Heart left ventricle (tissue), 16 donors: ENCODE data around the gene FUZ. TPM values are rescaled to one million over a fixed set of nuclear protein-coding genes. Genes with fewer than 3 reads are reported as not detected.

ENCODE experiments used
- ATAC-seq, 4 donors: fragments of 200-7000 bp; cut with Tn5 transposase; one replicate each; pipeline ENCODE4 v1.9.1; 2020 to 2022; ENCODE audit warnings: moderate library complexity in 4 of 4, mild to moderate bottlenecking in 3 of 4, moderate number of reproducible peaks in 1 of 4
- DNase-seq, 5 donors: peaks; one replicate each; pipeline ENCODE4 v3.0.0-alpha.2; 2020
- H3K27ac ChIP-seq, 12 donors: fragments of 200-600 bp; sonication (generic) in 4 of 12; one replicate each; pipeline versions ENCODE4 v1.5.0 to v1.8.0; 2016 to 2022; ENCODE audit warnings: mild to moderate bottlenecking in 2 of 12
- H3K27me3 ChIP-seq, 9 donors: fragments of 200-600 bp; sonication (generic) in 2 of 9; one replicate each; pipeline versions ENCODE4 v1.5.1 to v1.8.0; 2016 to 2022; ENCODE audit warnings: mild to moderate bottlenecking in 3 of 9
- H3K36me3 ChIP-seq, 9 donors: fragments of 200-600 bp; sonication (generic) in 2 of 9; one replicate each; pipeline versions ENCODE4 v1.5.0 to v1.8.0; 2018 to 2022; ENCODE audit warnings: mild to moderate bottlenecking in 2 of 9
- H3K4me1 ChIP-seq, 12 donors: fragments of 200-600 bp; sonication (generic) in 4 of 12; one replicate each; pipeline versions ENCODE4 v1.5.0 to v1.8.0; 2016 to 2022; ENCODE audit warnings: mild to moderate bottlenecking in 3 of 12
- H3K4me3 ChIP-seq, 12 donors: fragments of 200-600 bp; sonication (generic) in 4 of 12; one replicate each; pipeline versions ENCODE4 v1.5.0 to v1.8.0; 2017 to 2022; ENCODE audit warnings: mild to moderate bottlenecking in 9 of 12, moderate library complexity in 4 of 12
- H3K9me3 ChIP-seq, 12 donors: fragments of 200-600 bp; sonication (generic) in 4 of 12; one replicate each; pipeline versions ENCODE4 v1.5.0 to v1.8.0; 2016 to 2022; ENCODE audit warnings: mild to moderate bottlenecking in 1 of 12
- POLR2A ChIP-seq, 2 donors: fragments of 450-650 bp; IDR thresholded peaks; one replicate each; pipeline ENCODE4 v1.6.1; 2017; ENCODE audit warnings: antibody characterized with exemption in 2 of 2, mild to moderate bottlenecking in 2 of 2, moderate library complexity in 2 of 2
- WGBS, 4 donors: extraction: QIAGEN DNeasy Blood & Tissue Kit in 2 of 4; methylation state at CpG; one replicate each; pipeline versions ENCODE4 v1.1.5 to v1.1.7; 2013 to 2018; 5-methylcytosine and 5-hydroxymethylcytosine counted together
- intact Hi-C, 10 donors: fragments of 100-400 bp; cut with DNase I; formaldehyde crosslinking; loops; one replicate each; pipeline versions ENCODE4 v1.11.1 to v1.14.2; 2022
- polyA plus RNA-seq, 2 donors: library from polyadenylated mRNA; stranded (reverse); fragments of 200-250 nt; gene quantifications; one replicate each; pipeline ENCODE4 v1.2.3, GENCODE V29; 2013
- total RNA-seq, 9 donors: library from RNA; depleted of rRNA in 2 of 9; stranded (reverse); fragments of >200 nt in 2 of 9; fragmentation: NEBNext Ultra II Directional in 3 of 9; extraction: Animal tissue kit (Norgen Biotek cat#: 25700) in 3 of 9; gene quantifications; one replicate each; pipeline versions ENCODE4 v1.1.0 to v1.2.4, GENCODE V29; 2016 to 2023
- TF ChIP-seq, protein P1 (sequence below), 12 donors: fragments of 200-600 bp; sonication (generic) in 4 of 12; IDR thresholded peaks; one replicate each; pipeline versions ENCODE4 v1.5.0 to v1.8.0; 2018 to 2022; ENCODE audit warnings: antibody characterized with exemption in 12 of 12, mild to moderate bottlenecking in 5 of 12
- donor health status: ischemic (EF 13 %, LVEDD 7.1; RV severe dilation, severe dysfunction).
- donor health status: healthy with polysubstance abuse.
- donor health status: DM: no; HTN: yes; CAD: no.
- donor health status: DM: no; HTN: no; CAD: no.
- donor health status: ischemic (EF 25% LVEDD 6.9; RV normal size, moderate dysfunction).
- donor health status: ischemic (EF 25% LVEDD 5.7; RV mildly dilated, moderate dysfunction).
- donor health status: healthy.
- donor health status: DM: yes; HTN: yes; CAD: no.
- donor health status: ischemic (EF 35%, LVEDD 5.7; RV mildly dilated, moderate dysfunction).
- donor health status: nonischemic (EF 11% LVEDD 7.7; RV severe dilation, severe dysfunction).
- donor health status: DM: yes; HTN: yes; CAD: no.
- donor health status: PGD.
- donor health status: ischemic (EF 29% LVEDD 5.4; RV normal size, mild dysfunction).
- donor health status: nonischemic (EF 23%, LVEDD 6.1; RV moderate dilation, normal function).

The FUZ gene
- total and polyA plus RNA-seq, 11 donors, result 12.7 to 29.1 (median 16.2) TPM

DNA sequence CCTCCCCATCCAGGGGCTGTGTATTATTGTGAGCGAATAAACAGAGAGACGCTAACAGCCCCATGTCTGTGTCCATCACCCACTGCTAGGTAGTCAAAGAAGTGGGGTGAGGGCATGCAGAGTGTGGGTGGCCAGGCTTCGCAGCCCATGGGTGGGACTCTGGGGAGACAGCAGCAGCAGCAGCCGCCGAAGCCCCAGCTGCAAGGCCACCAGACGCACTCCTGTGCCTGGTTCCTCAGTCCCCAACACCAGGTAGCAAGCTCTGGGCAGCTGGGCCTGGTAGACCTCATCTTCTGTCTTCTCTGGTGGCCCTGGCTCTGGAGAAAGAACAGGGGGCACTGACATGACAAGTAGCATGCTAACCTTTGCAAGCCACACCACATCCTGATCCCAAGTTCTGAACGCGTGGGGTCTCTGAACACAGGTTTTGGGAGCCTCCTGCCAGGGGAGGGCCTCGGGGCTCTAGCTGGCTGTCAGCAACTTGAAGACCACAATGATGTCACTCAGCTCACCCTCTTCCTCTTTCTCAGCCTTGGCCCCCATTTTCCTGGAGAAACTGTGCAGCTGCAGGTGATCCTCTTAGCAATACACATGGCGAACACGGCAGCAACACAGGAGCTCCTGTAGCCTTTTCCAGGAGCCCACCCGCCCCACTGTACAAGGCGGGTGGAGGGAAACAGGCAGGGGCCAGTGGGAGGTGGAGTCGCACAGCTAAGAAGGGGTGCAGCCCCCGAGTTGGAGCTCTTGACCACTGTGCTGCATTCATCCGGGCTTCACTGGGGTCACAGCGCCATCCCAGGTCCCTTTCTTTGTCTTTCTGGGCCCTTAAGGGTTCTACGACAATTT lies 5.8 kb downstream of the FUZ start:
- no peak for DNase-seq
- intact Hi-C loops, result loop anchor here in 5 of 10 donors (5.0 kb wide), 3 partner anchors 35 to 130 kb away; partner anchors contain the start of genes AP2A1 (in 3 of the 5) and PRMT1 (in 1 of the 5)
- TF ChIP-seq, protein P1, sequence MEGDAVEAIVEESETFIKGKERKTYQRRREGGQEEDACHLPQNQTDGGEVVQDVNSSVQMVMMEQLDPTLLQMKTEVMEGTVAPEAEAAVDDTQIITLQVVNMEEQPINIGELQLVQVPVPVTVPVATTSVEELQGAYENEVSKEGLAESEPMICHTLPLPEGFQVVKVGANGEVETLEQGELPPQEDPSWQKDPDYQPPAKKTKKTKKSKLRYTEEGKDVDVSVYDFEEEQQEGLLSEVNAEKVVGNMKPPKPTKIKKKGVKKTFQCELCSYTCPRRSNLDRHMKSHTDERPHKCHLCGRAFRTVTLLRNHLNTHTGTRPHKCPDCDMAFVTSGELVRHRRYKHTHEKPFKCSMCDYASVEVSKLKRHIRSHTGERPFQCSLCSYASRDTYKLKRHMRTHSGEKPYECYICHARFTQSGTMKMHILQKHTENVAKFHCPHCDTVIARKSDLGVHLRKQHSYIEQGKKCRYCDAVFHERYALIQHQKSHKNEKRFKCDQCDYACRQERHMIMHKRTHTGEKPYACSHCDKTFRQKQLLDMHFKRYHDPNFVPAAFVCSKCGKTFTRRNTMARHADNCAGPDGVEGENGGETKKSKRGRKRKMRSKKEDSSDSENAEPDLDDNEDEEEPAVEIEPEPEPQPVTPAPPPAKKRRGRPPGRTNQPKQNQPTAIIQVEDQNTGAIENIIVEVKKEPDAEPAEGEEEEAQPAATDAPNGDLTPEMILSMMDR (IDR thresholded peaks at IDR 0.05), result no peak
- no peak for TF ChIP-seq POLR2A (IDR thresholded peaks at IDR 0.05)
- Histone ChIP-seq H3K9me3 (no peaks in the 10 kb centered on the region), H3K36me3 (peaks cover 0 to 54% (median 44%) of the 10 kb centered on the region in 9 donors), H3K27me3 (no peaks in the 10 kb centered on the region), H3K4me1 (peaks cover 0 to 28% (median 17%) of the 10 kb centered on the region in 12 donors), H3K27ac (peak overlapping the region in 1 of 12 donors; percentile 32), H3K4me3 (no peak overlapping the region)
- WGBS, 4 donors, result 84 to 88% (median 87%) methylated on average over 17 to 18 of the region's 18 CpGs
- no peak for ATAC-seq

DNA sequence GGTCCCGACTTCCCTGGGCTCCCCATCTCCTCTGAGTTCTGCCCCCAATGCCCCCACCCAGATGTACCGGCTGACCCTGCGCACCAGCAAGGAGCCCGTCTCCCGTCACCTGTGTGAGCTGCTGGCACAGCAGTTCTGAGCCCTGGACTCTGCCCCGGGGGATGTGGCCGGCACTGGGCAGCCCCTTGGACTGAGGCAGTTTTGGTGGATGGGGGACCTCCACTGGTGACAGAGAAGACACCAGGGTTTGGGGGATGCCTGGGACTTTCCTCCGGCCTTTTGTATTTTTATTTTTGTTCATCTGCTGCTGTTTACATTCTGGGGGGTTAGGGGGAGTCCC lies 6.5 kb downstream of the FUZ start:
- H3K27me3 ChIP-seq, result no peaks in the 10 kb centered on the region
- no peak overlapping the region for H3K27ac ChIP-seq
- H3K36me3 ChIP-seq, result peaks cover 0 to 59% (median 47%) of the 10 kb centered on the region in 9 donors
- 88 to 93% (median 92%) methylated on average over 8 of the region's 8 CpGs for WGBS, 4 donors
- intact Hi-C loops, result loop anchor here in 5 of 10 donors (5.0 kb wide), 3 partner anchors 34 to 129 kb away; partner anchors contain the start of genes AP2A1 (in 3 of the 5) and PRMT1 (in 1 of the 5)
- DNase-seq, result no peak
- ATAC-seq, result no peak
- no peak for TF ChIP-seq POLR2A (IDR thresholded peaks at IDR 0.05)
- TF ChIP-seq, protein P1 (IDR thresholded peaks at IDR 0.05), result no peak
- no peak overlapping the region for H3K4me3 ChIP-seq
- no peaks in the 10 kb centered on the region for H3K9me3 ChIP-seq
- peaks cover 0 to 33% (median 17%) of the 10 kb centered on the region in 12 donors for H3K4me1 ChIP-seq

DNA sequence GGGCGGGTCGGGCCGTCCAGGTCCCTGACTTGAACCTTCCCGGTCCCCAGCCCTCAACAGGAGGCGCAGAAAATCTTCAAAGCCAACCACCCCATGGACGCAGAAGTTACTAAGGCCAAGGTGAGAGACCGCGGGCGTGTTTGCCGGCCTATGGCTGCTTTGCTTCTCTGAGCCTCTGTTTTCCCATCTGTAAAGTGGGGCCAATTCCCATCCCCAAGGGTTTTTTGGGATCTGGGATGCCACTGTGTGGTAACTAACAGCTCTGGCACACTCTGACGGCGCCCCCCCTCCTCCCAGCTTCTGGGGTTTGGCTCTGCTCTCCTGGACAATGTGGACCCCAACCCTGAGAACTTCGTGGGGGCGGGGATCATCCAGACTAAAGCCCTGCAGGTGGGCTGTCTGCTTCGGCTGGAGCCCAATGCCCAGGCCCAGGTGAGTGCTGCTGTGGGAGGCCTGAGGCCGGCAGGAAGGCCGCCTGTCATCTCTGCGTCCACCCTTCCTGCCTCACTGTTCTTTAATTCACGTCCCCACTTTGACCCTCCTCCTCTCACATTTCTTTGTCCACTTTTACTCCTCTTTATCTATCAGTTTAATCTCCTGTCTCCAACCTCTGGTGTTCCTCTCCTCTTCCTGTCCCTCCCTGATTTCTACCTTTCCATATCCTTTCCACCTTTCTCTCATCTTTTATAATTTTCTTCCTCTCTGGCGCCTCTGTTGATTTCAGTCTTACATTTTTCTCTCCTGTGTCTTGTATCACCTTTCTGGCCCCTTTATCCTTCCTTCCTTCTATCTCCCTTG lies 7.1 kb downstream of the FUZ start:
- peaks cover 0 to 35% (median 19%) of the 10 kb centered on the region in 12 donors for H3K4me1 ChIP-seq
- WGBS, 4 donors, result 85 to 92% (median 87%) methylated on average over 16 to 20 of the region's 20 CpGs
- intact Hi-C loops, result loop anchor here in 5 of 10 donors (5.0 kb wide), 3 partner anchors 34 to 129 kb away; partner anchors contain the start of genes AP2A1 (in 3 of the 5) and PRMT1 (in 1 of the 5)
- DNase-seq, result no peak
- H3K4me3 ChIP-seq, result no peak overlapping the region
- TF ChIP-seq, protein P1 (IDR thresholded peaks at IDR 0.05), result no peak
- no peak for TF ChIP-seq POLR2A (IDR thresholded peaks at IDR 0.05)
- ATAC-seq, result no peak
- no peaks in the 10 kb centered on the region for H3K27me3 ChIP-seq
- H3K27ac ChIP-seq, result no peak overlapping the region
- peaks cover 0 to 64% (median 49%) of the 10 kb centered on the region in 9 donors for H3K36me3 ChIP-seq
- H3K9me3 ChIP-seq, result no peaks in the 10 kb centered on the region

DNA sequence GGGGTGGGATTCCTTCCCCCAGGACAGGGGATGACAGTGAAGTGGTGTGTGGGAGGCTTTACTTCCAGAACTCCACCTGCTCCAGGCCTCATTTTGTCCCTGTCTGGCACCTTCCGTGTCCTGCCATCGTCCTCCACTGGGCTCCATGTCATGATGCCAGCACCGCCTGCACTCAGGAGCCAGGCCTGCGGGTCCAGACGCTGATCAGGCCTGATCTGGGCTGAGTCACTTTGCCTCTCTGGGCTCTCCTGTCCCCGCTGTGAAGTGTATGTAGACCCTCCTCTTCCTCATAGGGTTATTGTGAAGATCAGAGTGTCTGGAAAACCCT lies 9.6 kb downstream of the FUZ start:
- no peak for ATAC-seq
- 90 to 94% (median 93%) methylated on average over 4 to 6 of the region's 6 CpGs for WGBS, 4 donors
- no peak for TF ChIP-seq POLR2A (IDR thresholded peaks at IDR 0.05)
- TF ChIP-seq, protein P1 (IDR thresholded peaks at IDR 0.05), result no peak
- Histone ChIP-seq H3K4me3 (no peak overlapping the region), H3K36me3 (peaks cover 0 to 90% (median 74%) of the 10 kb centered on the region in 9 donors), H3K4me1 (peaks cover 0 to 20% (median 7%) of the 10 kb centered on the region in 12 donors), H3K27ac (no peak overlapping the region), H3K9me3 (no peaks in the 10 kb centered on the region), H3K27me3 (no peaks in the 10 kb centered on the region)
- DNase-seq, result no peak
- intact Hi-C loops, result loop anchor here in 1 of 10 donors (5.0 kb wide), 1 partner anchor 36 kb away; the partner anchor contains the start of gene AP2A1
